GM19351 (cell line): ENCODE data around the gene ZBTB20.

Experiments used
- ATAC-seq: cut with Tn5 transposase; IDR thresholded peaks from one replicate; pipeline ENCODE4 v1.9.1; 2021; ENCODE audit warnings: mild to moderate bottlenecking, moderate library complexity; ENCODE audit not compliant: unreplicated experiment

The ZBTB20 gene

GRCh38 chr3:114877378-114878113 is 269.5 kb downstream of the ZBTB20 start:
- no peak for ATAC-seq

- ATAC-seq = no peak
These were observed 272.5 kb downstream of the ZBTB20 start for GRCh38 chr3:114874522-114874971.

GRCh38 chr3:114873591-114873990 is 273.5 kb downstream of the ZBTB20 start:
- ATAC-seq = no peak

GRCh38 chr3:114872588-114872987 is 274.5 kb downstream of the ZBTB20 start:
- ATAC-seq = no peak

GRCh38 chr3:114872050-114872449 is 275.0 kb downstream of the ZBTB20 start:
- no peak for ATAC-seq

GRCh38 chr3:114867835-114868503 is 279.1 kb downstream of the ZBTB20 start:
- ATAC-seq = no peak

GRCh38 chr3:114867359-114867758 is 279.7 kb downstream of the ZBTB20 start:
- no peak for ATAC-seq

GRCh38 chr3:114866430-114866829 is 280.7 kb downstream of the ZBTB20 start:
- ATAC-seq = no peak

- no peak for ATAC-seq
These were observed 282.1 kb downstream of the ZBTB20 start for GRCh38 chr3:114864970-114865369.

- no peak for ATAC-seq
These were observed 283.2 kb downstream of the ZBTB20 start for GRCh38 chr3:114863848-114864247.

- no peak for ATAC-seq
These were observed 285.4 kb downstream of the ZBTB20 start for GRCh38 chr3:114861666-114862065.

GRCh38 chr3:114860531-114860930 is 286.6 kb downstream of the ZBTB20 start:
- ATAC-seq = no peak

- no peak for ATAC-seq
These were observed 288.8 kb downstream of the ZBTB20 start for GRCh38 chr3:114858329-114858728.

- ATAC-seq = no peak
These were observed 289.8 kb downstream of the ZBTB20 start for GRCh38 chr3:114857299-114857701.

- ATAC-seq = no peak
These were observed 290.3 kb downstream of the ZBTB20 start for GRCh38 chr3:114856835-114857234.

- no peak for ATAC-seq
These were observed 291.2 kb downstream of the ZBTB20 start for GRCh38 chr3:114855839-114856238.

GRCh38 chr3:114852966-114853365 is 294.1 kb downstream of the ZBTB20 start:
- no peak for ATAC-seq

GRCh38 chr3:114850898-114851297 is 296.2 kb downstream of the ZBTB20 start:
- ATAC-seq = no peak

GRCh38 chr3:114848643-114849350 is 298.3 kb downstream of the ZBTB20 start:
- no peak for ATAC-seq

GRCh38 chr3:114848082-114848481 is 299.0 kb downstream of the ZBTB20 start:
- ATAC-seq = no peak

GRCh38 chr3:114847564-114847963 is 299.5 kb downstream of the ZBTB20 start:
- ATAC-seq = no peak

GRCh38 chr3:114846779-114847178 is 300.3 kb downstream of the ZBTB20 start:
- no peak for ATAC-seq
